ENCODE measurements around the gene ITPR2. TPM values are rescaled to one million over a fixed set of nuclear protein-coding genes. Genes with fewer than 3 reads are reported as not detected.

ITPR2 gene
- total and polyA plus RNA-seq, 4 donors: 4.1 to 47.0 (median 26.5) TPM

DNA sequence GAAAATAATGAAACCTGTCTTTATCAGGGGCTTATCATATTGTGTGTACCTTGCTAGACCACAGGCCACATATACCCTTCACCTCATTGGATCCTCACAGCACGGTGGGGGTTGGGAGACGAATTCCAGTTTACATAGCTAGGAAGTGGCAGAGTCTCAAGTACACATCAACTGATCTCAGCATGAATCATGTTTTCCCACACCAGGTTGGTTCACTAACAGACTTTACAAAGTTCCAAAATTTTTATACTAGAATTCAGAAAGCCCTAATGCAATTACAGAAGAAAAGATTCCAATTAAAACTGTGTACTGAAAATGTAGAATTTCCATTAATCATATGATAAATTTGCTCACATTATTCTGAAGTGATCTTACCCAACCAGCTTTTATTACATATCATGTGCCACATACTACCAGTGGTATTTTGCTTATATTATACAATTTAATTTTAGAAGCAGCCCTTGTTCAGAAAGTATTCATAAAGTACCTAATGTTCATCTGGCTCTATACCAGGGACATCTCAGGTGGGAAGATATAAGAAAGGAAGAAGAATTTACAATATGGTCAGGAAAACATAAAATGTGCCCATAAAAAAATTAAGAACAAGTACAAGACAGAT is 196.2 kb downstream of the ITPR2 start:
- no peaks in the 10 kb centered on the region for H3K27me3 ChIP-seq (ENCODE audit: control insufficient read depth in 3 of 3, insufficient read depth in 3 of 3, low read length in 2 of 3)
- 66 to 87% methylated on average over 2 of the region's 2 CpGs for WGBS, 2 donors
- TF ChIP-seq, protein P1, sequence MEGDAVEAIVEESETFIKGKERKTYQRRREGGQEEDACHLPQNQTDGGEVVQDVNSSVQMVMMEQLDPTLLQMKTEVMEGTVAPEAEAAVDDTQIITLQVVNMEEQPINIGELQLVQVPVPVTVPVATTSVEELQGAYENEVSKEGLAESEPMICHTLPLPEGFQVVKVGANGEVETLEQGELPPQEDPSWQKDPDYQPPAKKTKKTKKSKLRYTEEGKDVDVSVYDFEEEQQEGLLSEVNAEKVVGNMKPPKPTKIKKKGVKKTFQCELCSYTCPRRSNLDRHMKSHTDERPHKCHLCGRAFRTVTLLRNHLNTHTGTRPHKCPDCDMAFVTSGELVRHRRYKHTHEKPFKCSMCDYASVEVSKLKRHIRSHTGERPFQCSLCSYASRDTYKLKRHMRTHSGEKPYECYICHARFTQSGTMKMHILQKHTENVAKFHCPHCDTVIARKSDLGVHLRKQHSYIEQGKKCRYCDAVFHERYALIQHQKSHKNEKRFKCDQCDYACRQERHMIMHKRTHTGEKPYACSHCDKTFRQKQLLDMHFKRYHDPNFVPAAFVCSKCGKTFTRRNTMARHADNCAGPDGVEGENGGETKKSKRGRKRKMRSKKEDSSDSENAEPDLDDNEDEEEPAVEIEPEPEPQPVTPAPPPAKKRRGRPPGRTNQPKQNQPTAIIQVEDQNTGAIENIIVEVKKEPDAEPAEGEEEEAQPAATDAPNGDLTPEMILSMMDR (IDR thresholded peaks at IDR 0.05; ENCODE audit: control extremely low read depth, extremely low read depth): no peak
- no peaks in the 10 kb centered on the region for H3K4me1 ChIP-seq (ENCODE audit: control insufficient read depth in 5 of 5, insufficient read depth in 5 of 5, low read length in 5 of 5)
- H3K9ac ChIP-seq (ENCODE audit: insufficient read depth in 1 of 2, low read length in 2 of 2): no peak overlapping the region
- H3K4me3 ChIP-seq: no peak overlapping the region
- ATAC-seq (ENCODE audit: insufficient read depth, low FRiP score) (no peak), DNase-seq (no peak)
- H3K36me3 ChIP-seq (ENCODE audit: control insufficient read depth in 4 of 4, insufficient read depth in 4 of 4, low read length in 4 of 4): no peaks in the 10 kb centered on the region
- no peaks in the 10 kb centered on the region for H3K9me3 ChIP-seq (ENCODE audit: control insufficient read depth in 4 of 4, insufficient read depth in 3 of 4, low read length in 3 of 4)
- H3K27ac ChIP-seq (ENCODE audit: low read depth in 1 of 2, low read length in 1 of 2): no peak overlapping the region

DNA sequence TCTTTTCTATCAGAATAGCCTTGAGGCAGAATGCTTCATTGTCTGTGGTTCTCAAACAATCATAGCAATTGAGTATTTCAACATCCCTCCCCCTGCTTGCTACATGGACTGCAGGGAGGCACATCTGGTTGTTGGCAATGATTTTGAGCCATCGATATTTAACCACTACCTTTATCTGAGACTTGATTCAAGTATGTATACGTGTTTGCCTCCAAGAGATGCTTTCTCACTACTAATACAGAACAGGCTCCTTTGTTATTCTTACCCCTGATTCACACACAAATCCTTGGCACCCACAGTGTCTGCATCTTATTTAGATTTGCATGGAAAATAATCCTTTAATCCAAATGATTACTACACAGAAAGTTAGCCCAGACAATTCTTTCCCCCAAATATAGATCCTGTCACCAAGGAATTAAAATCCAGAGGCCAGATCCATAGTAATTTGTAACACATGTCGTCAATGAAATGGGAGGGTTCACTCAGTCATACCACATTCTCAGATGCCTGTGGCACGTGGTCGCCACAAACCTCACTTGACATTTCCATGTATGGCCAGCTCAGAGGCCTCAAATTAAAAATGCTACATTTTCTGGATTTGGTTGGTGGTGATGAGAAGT is 199.3 kb downstream of the ITPR2 start:
- WGBS, 2 donors: 81 to 89% methylated on average over 5 of the region's 5 CpGs
- no peaks in the 10 kb centered on the region for H3K9me3 ChIP-seq (ENCODE audit: control insufficient read depth in 4 of 4, insufficient read depth in 3 of 4, low read length in 3 of 4)
- no peak overlapping the region for H3K27ac ChIP-seq (ENCODE audit: low read depth in 1 of 2, low read length in 1 of 2)
- no peaks in the 10 kb centered on the region for H3K27me3 ChIP-seq (ENCODE audit: control insufficient read depth in 3 of 3, insufficient read depth in 3 of 3, low read length in 2 of 3)
- no peak overlapping the region for H3K4me3 ChIP-seq
- no peaks in the 10 kb centered on the region for H3K36me3 ChIP-seq (ENCODE audit: control insufficient read depth in 4 of 4, insufficient read depth in 4 of 4, low read length in 4 of 4)
- H3K4me1 ChIP-seq (ENCODE audit: control insufficient read depth in 5 of 5, insufficient read depth in 5 of 5, low read length in 5 of 5): peaks cover 0 to 4% (median 0%) of the 10 kb centered on the region in 5 donors
- TF ChIP-seq, protein P1 (IDR thresholded peaks at IDR 0.05; ENCODE audit: control extremely low read depth, extremely low read depth): no peak
- no peak for ATAC-seq (ENCODE audit: insufficient read depth, low FRiP score)
- H3K9ac ChIP-seq (ENCODE audit: insufficient read depth in 1 of 2, low read length in 2 of 2): no peak overlapping the region
- peak in 1 of 3 donors; percentile 26 for DNase-seq

DNA sequence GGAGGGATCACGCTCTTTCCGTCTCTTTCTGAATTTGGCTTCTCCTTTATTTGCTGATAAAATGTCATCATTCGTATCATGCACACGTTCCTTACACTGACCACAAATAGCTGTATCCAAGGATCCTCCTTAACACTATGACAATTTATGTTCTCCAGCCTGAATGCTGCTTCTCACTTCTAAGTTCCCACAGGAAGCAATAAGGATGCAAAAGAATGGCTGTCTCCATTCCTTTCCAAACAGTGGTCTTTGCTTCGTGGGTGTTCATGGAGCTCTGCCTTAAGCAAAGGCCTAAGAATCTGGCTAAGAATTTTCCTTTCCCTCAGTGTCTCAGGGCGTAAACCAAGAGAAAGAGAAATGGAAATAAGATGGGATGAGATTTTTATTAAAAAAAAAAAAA is 200.2 kb downstream of the ITPR2 start:
- H3K27me3 ChIP-seq (ENCODE audit: control insufficient read depth in 3 of 3, insufficient read depth in 3 of 3, low read length in 2 of 3): no peaks in the 10 kb centered on the region
- ATAC-seq (ENCODE audit: insufficient read depth, low FRiP score) (no peak), DNase-seq (no peak)
- H3K9me3 ChIP-seq (ENCODE audit: control insufficient read depth in 4 of 4, insufficient read depth in 3 of 4, low read length in 3 of 4): no peaks in the 10 kb centered on the region
- H3K27ac ChIP-seq (ENCODE audit: low read depth in 1 of 2, low read length in 1 of 2): no peak overlapping the region
- no peak overlapping the region for H3K9ac ChIP-seq (ENCODE audit: insufficient read depth in 1 of 2, low read length in 2 of 2)
- 86 to 88% methylated on average over 6 of the region's 6 CpGs for WGBS, 2 donors
- no peak overlapping the region for H3K4me3 ChIP-seq
- no peaks in the 10 kb centered on the region for H3K36me3 ChIP-seq (ENCODE audit: control insufficient read depth in 4 of 4, insufficient read depth in 4 of 4, low read length in 4 of 4)
- TF ChIP-seq, protein P1 (IDR thresholded peaks at IDR 0.05; ENCODE audit: control extremely low read depth, extremely low read depth): no peak
- H3K4me1 ChIP-seq (ENCODE audit: control insufficient read depth in 5 of 5, insufficient read depth in 5 of 5, low read length in 5 of 5): peaks cover 0 to 4% (median 0%) of the 10 kb centered on the region in 5 donors
